ENCODE results near the gene ATP5MC2.
A peak's percentile ranks its signal among the peaks of the same experiment; 100 is the strongest.
"Not testable (repeated sequence)": the region's sequence is repeated elsewhere in the genome, so short reads cannot be mapped to it uniquely, and the experiment has no call there.

Gene ATP5MC2

GRCh38 chr12:53675701-53676607, at the start of gene ATP5MC2:
TSS of gene ATP5MC2 (minus strand) at chr12:53676083. CDS start at chr12:53672614, 3,469 bp downstream.
- peak; percentile 96 for DNase-seq

- no peak for DNase-seq
These were observed 46.7 kb upstream of the ATP5MC2 start for GRCh38 chr12:53722450-53723041.

- DNase-seq: no peak
These were observed 45.1 kb upstream of the ATP5MC2 start for GRCh38 chr12:53720946-53721345.

- no peak for DNase-seq
These were observed 43.8 kb upstream of the ATP5MC2 start for GRCh38 chr12:53719649-53720048.

GRCh38 chr12:53718567-53718966, 42.7 kb upstream of the ATP5MC2 start:
- not testable (repeated sequence) for DNase-seq

- DNase-seq: no peak
These were observed 41.4 kb upstream of the ATP5MC2 start for GRCh38 chr12:53717319-53717718.

- no peak for DNase-seq
These were observed 38.1 kb upstream of the ATP5MC2 start for GRCh38 chr12:53714004-53714403.

- no peak for DNase-seq
These were observed 37.6 kb upstream of the ATP5MC2 start for GRCh38 chr12:53713516-53713915.

- no peak for DNase-seq
These were observed 36.3 kb upstream of the ATP5MC2 start for GRCh38 chr12:53712059-53712643.

GRCh38 chr12:53710091-53710490, 34.2 kb upstream of the ATP5MC2 start:
- no peak for DNase-seq

- no peak for DNase-seq
These were observed 33.8 kb upstream of the ATP5MC2 start for GRCh38 chr12:53709671-53710070.

GRCh38 chr12:53706080-53706479, 30.2 kb upstream of the ATP5MC2 start:
- DNase-seq: no peak

GRCh38 chr12:53703756-53704155, 27.9 kb upstream of the ATP5MC2 start:
- DNase-seq: no peak

GRCh38 chr12:53701518-53702264, 25.8 kb upstream of the ATP5MC2 start:
- peak; percentile 65 for DNase-seq

- DNase-seq: no peak
These were observed 24.7 kb upstream of the ATP5MC2 start for GRCh38 chr12:53700567-53700966.

- DNase-seq: no peak
These were observed 23.8 kb upstream of the ATP5MC2 start for GRCh38 chr12:53699678-53700025.

- DNase-seq: no peak
These were observed 23.2 kb upstream of the ATP5MC2 start for GRCh38 chr12:53698948-53699677.

GRCh38 chr12:53696655-53697331, 20.9 kb upstream of the ATP5MC2 start:
- no peak for DNase-seq

- no peak for DNase-seq
These were observed 20.4 kb upstream of the ATP5MC2 start for GRCh38 chr12:53696285-53696654.

- DNase-seq: peak; percentile 20
These were observed 19.6 kb upstream of the ATP5MC2 start for GRCh38 chr12:53695152-53696145.

- DNase-seq: no peak
These were observed 18.9 kb upstream of the ATP5MC2 start for GRCh38 chr12:53694756-53695151.

Data from stimulated activated naive CD4-positive, alpha-beta T cell treated with Interleukin-2 at 50 U/mL for 16 hours (primary cell).